ENCODE results near the gene ZNF488.

DNA sequence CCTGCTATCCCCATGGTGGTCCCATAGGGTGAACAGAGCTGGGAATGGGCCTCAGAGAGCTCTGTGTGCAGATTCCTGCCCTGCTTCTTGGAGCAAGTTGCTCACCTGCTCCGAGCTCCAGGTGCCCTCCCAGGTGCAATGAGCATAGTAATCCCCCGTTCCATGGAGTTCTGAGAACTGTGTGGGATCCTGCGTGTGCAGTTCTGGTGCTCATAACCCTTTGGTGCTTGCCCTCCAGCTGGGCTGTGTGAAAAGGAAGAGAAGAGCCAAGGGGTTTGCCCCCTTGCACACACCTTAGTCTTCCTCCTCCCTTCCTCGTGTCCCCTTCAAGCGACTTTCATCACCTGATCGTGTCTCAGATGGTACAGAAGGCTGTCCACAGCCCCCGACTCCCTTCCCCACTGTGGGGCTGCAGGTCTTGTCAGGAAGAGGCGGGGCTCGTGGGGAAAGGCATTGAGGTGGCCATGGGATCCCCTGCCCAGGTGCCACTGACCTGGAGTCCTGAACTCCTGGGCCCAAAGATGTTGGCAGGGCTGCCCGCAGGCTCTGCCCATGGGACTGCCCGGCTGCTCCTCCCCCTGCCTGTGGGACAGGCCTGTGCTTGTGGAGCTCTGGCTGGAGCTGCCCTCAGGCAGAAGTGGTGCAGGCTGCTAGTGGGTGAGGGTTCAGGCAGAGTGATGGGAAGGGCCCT, 21.9 kb upstream of the ZNF488 start:
- TF ChIP-seq CTCF (IDR thresholded peaks at IDR 0.05) (no peak), REST (IDR thresholded peaks at IDR 0.05; ENCODE audit: insufficient read depth in 1 of 2, low read depth in 2 of 2, low read length in 1 of 2) (no peak), POLR2AphosphoS5 (IDR thresholded peaks at IDR 0.05; ENCODE audit: low read depth, low read length) (no peak), SIN3A (IDR thresholded peaks at IDR 0.05; ENCODE audit: borderline replicate concordance, insufficient read depth, low read depth, low read length) (no peak), TCF7L2 (IDR thresholded peaks at IDR 0.05; ENCODE audit: low read depth, low read length) (no peak)
